ENCODE measurements around the gene LYPLAL1.

DNA sequence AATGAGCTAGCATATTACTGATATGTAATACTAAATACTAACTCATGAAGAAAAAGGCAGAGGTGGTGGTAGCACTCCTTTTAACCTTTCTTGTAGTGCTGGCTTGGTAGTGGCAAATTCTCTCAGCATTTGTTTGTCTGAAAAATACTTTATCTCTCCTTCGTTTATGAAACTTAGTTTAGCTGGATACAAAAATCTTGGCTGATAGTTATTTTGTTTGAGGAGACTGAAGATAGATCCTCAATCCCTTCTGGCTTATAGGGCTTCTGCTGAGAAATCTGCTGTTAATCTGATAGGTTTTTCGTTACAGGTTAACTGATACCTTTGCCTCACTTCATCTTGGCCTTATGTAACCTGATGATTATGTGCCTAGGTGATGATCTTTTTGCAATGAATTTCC is 87.8 kb downstream of the LYPLAL1 start:
- TF ChIP-seq, protein P1, sequence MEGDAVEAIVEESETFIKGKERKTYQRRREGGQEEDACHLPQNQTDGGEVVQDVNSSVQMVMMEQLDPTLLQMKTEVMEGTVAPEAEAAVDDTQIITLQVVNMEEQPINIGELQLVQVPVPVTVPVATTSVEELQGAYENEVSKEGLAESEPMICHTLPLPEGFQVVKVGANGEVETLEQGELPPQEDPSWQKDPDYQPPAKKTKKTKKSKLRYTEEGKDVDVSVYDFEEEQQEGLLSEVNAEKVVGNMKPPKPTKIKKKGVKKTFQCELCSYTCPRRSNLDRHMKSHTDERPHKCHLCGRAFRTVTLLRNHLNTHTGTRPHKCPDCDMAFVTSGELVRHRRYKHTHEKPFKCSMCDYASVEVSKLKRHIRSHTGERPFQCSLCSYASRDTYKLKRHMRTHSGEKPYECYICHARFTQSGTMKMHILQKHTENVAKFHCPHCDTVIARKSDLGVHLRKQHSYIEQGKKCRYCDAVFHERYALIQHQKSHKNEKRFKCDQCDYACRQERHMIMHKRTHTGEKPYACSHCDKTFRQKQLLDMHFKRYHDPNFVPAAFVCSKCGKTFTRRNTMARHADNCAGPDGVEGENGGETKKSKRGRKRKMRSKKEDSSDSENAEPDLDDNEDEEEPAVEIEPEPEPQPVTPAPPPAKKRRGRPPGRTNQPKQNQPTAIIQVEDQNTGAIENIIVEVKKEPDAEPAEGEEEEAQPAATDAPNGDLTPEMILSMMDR (IDR thresholded peaks at IDR 0.05) = no peak
- no peak for TF ChIP-seq POLR2A (IDR thresholded peaks at IDR 0.05)

All from heart left ventricle (tissue), 13 donors.